ENCODE data around the gene TBC1D1.

TBC1D1 gene

DNA sequence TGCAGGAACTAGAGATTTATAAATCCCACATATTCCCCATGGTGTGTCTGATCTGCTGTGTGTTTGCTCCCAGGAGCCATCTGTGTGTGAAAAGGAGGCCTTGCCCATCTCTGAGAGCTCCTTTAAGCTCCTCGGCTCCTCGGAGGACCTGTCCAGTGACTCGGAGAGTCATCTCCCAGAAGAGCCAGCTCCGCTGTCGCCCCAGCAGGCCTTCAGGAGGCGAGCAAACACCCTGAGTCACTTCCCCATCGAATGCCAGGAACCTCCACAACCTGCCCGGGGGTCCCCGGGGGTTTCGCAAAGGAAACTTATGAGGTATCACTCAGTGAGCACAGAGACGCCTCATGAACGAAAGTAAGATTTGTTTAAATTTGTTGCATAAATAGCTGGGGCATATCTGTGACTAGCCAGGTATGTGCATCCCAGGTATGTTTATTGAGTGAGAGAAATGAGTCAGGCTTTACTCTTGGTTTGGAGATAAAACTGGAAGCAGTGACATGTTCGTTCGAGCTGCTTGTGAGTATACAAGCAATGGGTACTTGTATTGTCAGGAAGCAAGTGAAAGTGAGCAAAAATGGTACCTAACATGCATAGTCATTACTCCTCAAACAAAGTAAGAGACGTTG, 158.8 kb downstream of the TBC1D1 start:
- no peaks in the 10 kb centered on the region for H3K9me3 ChIP-seq (ENCODE audit: control insufficient read depth, low read length)
- 93 to 96% methylated on average over 10 to 14 of the region's 15 CpGs for WGBS, 2 experiments (ENCODE audit: insufficient coverage in 2 of 2)
- peak overlapping the region; percentile 98 for H3K27ac ChIP-seq (ENCODE audit: low read depth, low read length, severe bottlenecking)
- H3K36me3 ChIP-seq (ENCODE audit: control insufficient read depth, insufficient read depth, low read length), result peaks cover 34% of the 10 kb centered on the region
- peaks cover 23% of the 10 kb centered on the region for H3K4me1 ChIP-seq (ENCODE audit: control insufficient read depth, insufficient read depth, low read length, poor library complexity, severe bottlenecking)
- H3K4me3 ChIP-seq (ENCODE audit: extremely low read depth, insufficient read depth, low read length, poor library complexity, severe bottlenecking), result no peak overlapping the region

DNA sequence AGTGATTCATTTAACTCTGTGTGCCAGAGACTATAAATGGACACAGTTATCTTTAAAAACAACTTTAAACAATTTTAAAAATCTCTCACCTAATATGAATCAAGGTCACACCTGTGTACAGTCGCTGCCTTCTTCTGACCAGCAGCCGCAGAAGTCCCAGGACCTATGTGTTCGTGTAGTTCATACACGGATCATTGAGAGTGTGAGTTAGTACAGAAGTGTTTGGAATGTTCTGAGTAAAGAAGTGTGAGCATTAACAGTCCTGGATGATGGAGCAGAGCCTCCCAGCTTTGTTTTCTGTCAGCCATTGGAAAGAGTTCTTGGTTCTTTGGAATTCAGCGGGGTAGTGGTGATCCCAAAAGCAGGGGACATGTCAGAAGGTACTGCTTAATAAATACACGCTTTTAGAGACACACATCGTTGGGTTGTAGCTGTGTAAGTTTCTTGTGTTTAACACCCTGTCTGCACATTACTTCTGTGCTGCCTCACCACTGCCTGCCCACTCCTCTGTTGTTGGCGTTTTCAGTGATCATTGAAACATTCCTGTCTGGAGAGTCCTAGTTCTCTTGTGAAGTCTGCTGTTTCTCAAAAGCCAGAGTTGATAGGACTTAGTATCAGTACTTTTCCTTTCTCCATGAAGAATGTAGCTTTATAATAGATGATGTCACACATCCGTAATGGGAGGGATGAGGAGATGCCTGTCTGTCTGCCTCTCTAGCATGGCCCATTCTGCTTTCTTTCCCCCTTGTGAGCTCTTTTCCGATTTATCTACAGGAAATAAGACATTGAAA, 159.9 kb downstream of the TBC1D1 start:
- peaks cover 31% of the 10 kb centered on the region for H3K36me3 ChIP-seq (ENCODE audit: control insufficient read depth, insufficient read depth, low read length)
- 80 to 93% methylated on average over 1 to 4 of the region's 10 CpGs for WGBS, 2 experiments (ENCODE audit: insufficient coverage in 2 of 2)
- H3K27ac ChIP-seq (ENCODE audit: low read depth, low read length, severe bottlenecking), result peak overlapping the region; percentile 98
- no peak overlapping the region for H3K4me3 ChIP-seq (ENCODE audit: extremely low read depth, insufficient read depth, low read length, poor library complexity, severe bottlenecking)
- no peaks in the 10 kb centered on the region for H3K9me3 ChIP-seq (ENCODE audit: control insufficient read depth, low read length)
- H3K4me1 ChIP-seq (ENCODE audit: control insufficient read depth, insufficient read depth, low read length, poor library complexity, severe bottlenecking), result peaks cover 23% of the 10 kb centered on the region

GRCh38 chr4:38055566-38055965, 164.7 kb downstream of the TBC1D1 start:
- Histone ChIP-seq H3K27ac (ENCODE audit: low read depth, low read length, severe bottlenecking) (peak overlapping the region; percentile 29), H3K9me3 (ENCODE audit: control insufficient read depth, low read length) (no peaks in the 10 kb centered on the region), H3K4me1 (ENCODE audit: control insufficient read depth, insufficient read depth, low read length, poor library complexity, severe bottlenecking) (peaks cover 12% of the 10 kb centered on the region), H3K4me3 (ENCODE audit: extremely low read depth, insufficient read depth, low read length, poor library complexity, severe bottlenecking) (no peak overlapping the region), H3K36me3 (ENCODE audit: control insufficient read depth, insufficient read depth, low read length) (peaks cover 39% of the 10 kb centered on the region)
- 81 to 84% methylated on average over 7 of the region's 8 CpGs for WGBS, 2 experiments (ENCODE audit: insufficient coverage in 2 of 2)

DNA sequence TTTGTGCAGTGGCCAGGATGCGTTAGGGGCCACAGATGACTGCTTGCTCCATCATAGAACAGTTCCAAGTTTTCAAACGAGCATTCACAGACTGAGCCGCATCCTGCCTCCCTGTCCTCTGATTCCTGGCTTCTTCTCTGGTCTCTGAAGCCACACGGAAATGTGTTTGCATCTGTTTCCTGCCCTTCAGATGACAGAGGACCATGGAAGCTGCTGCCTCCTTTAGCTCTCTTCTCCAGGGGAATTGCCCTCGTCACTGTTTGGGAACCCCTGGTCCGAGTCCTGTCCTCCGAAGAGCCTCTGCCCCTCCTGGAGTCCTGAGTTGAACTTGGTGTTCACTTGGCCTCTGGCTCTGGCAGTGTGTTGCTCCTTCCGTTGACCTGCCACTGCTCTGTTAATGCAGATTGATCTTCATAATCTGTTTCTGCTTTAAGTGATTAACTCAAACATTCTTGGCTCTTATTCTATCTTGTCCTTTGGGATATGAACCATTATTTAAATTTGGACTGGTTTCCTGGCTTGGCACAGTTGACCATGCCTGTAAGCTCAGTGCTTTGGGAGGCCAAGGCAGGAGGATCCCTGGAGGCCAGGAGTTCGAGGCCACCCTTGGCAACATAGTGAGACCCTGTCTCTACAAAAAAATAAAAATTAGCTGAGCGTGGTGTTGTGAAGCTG, 165.3 kb downstream of the TBC1D1 start:
- H3K4me1 ChIP-seq (ENCODE audit: control insufficient read depth, insufficient read depth, low read length, poor library complexity, severe bottlenecking), result peaks cover 6% of the 10 kb centered on the region
- WGBS, 2 experiments (ENCODE audit: insufficient coverage in 2 of 2), result 92 to 96% methylated on average over 8 to 10 of the region's 10 CpGs
- no peaks in the 10 kb centered on the region for H3K9me3 ChIP-seq (ENCODE audit: control insufficient read depth, low read length)
- H3K4me3 ChIP-seq (ENCODE audit: extremely low read depth, insufficient read depth, low read length, poor library complexity, severe bottlenecking), result no peak overlapping the region
- peaks cover 39% of the 10 kb centered on the region for H3K36me3 ChIP-seq (ENCODE audit: control insufficient read depth, insufficient read depth, low read length)
- H3K27ac ChIP-seq (ENCODE audit: low read depth, low read length, severe bottlenecking), result no peak overlapping the region

- 86 to 88% methylated on average over 3 to 4 of the region's 4 CpGs for WGBS, 2 experiments (ENCODE audit: insufficient coverage in 2 of 2)
These were observed 167.3 kb downstream of the TBC1D1 start for GRCh38 chr4:38058151-38058550.

DNA sequence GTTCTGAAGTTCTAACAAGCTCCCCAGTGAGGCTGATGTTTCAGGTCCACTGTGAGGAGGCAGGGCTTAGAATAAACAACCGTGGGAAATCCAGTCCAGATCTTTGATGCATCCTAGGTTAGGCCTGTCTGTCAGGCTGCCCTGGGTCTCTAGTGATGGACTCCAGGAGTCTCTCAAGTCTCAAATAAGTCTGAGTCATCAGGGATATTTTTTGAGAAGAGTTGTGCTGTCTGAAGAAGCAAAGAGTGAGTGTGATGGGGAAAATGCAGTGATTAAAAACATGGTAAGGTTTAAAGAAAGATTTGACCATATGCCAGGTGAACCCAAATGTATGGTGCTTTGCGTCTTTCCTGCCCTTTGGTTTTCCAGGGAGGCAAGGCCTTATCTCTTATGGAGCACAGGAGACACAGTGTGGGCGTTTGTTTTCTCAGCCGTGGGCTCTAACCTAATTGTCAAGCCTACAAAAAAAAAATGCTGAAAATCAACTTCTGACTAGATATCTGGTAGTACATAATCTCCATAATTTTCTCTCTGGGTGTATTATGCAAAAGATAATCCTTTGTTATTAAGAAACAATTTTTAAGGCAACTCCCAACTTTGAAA, 170.0 kb downstream of the TBC1D1 start:
- Histone ChIP-seq H3K9me3 (ENCODE audit: control insufficient read depth, low read length) (no peaks in the 10 kb centered on the region), H3K36me3 (ENCODE audit: control insufficient read depth, insufficient read depth, low read length) (peaks cover 20% of the 10 kb centered on the region), H3K4me1 (ENCODE audit: control insufficient read depth, insufficient read depth, low read length, poor library complexity, severe bottlenecking) (no peaks in the 10 kb centered on the region), H3K27ac (ENCODE audit: low read depth, low read length, severe bottlenecking) (peak overlapping the region; percentile 63), H3K4me3 (ENCODE audit: extremely low read depth, insufficient read depth, low read length, poor library complexity, severe bottlenecking) (no peak overlapping the region)
- 49 to 70% methylated on average over 2 to 3 of the region's 4 CpGs for WGBS, 2 experiments (ENCODE audit: insufficient coverage in 2 of 2)

More at GRCh38 chr4:38058151-38058550, 167.3 kb downstream of the TBC1D1 start:
- Histone ChIP-seq H3K9me3 (ENCODE audit: control insufficient read depth, low read length) (no peaks in the 10 kb centered on the region), H3K27ac (ENCODE audit: low read depth, low read length, severe bottlenecking) (no peak overlapping the region), H3K4me1 (ENCODE audit: control insufficient read depth, insufficient read depth, low read length, poor library complexity, severe bottlenecking) (no peaks in the 10 kb centered on the region), H3K4me3 (ENCODE audit: extremely low read depth, insufficient read depth, low read length, poor library complexity, severe bottlenecking) (no peak overlapping the region), H3K36me3 (ENCODE audit: control insufficient read depth, insufficient read depth, low read length) (peaks cover 35% of the 10 kb centered on the region)

DNA sequence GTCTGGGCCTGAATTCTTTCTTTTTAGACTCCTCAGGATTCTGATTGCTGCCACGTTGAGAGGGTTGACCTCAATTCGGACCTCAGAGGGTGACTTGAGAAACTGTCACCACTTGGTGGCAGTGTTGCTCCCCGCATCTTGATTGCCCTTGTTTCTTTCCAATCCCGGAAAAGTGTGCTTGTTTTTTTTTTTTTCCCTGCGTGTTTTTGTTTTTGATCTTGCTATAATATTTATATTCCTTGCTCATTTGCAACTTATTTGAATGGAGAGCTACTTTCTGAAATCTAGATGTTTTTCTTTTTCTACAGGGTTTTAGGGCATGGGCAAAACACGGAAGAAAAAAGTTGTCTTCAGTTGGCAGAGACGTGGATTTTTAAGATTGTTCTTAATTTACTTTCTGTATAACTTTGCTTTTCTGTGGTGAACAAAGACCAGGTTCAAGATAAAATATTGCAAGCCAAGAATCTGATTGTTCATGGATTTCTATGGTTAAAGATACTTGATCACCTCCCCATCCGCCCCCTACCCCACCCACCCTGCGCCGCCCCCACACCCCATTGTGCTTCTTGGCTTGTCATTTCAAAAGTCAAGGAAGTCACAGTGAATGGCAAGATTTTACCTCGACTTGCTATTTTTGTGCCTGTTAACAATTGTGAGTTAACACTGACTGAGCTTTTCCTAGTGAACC, 171.3 kb downstream of the TBC1D1 start:
- WGBS, 2 experiments (ENCODE audit: insufficient coverage in 2 of 2), result 6 to 23% methylated on average over 2 to 5 of the region's 11 CpGs
- H3K4me1 ChIP-seq (ENCODE audit: control insufficient read depth, insufficient read depth, low read length, poor library complexity, severe bottlenecking), result no peaks in the 10 kb centered on the region
- no peak overlapping the region for H3K4me3 ChIP-seq (ENCODE audit: extremely low read depth, insufficient read depth, low read length, poor library complexity, severe bottlenecking)
- peaks cover 29% of the 10 kb centered on the region for H3K36me3 ChIP-seq (ENCODE audit: control insufficient read depth, insufficient read depth, low read length)
- H3K9me3 ChIP-seq (ENCODE audit: control insufficient read depth, low read length), result no peaks in the 10 kb centered on the region
- H3K27ac ChIP-seq (ENCODE audit: low read depth, low read length, severe bottlenecking), result no peak overlapping the region

DNA sequence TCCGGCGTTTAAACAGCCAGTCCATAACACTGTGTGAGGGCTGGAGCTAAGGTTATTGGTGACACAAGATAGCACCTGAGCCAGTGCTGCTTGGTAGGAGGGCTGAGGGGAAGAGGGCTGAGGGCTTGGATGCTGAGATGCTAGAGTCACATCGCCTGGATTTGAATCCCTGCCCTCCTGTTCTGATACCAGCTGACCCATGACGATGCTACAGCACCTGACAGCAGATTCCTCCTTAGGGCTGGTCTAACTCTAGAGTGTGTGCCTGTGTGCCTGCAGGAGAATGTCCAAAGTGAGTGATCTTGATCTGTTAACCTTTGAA, 171.9 kb downstream of the TBC1D1 start:
- Histone ChIP-seq H3K36me3 (ENCODE audit: control insufficient read depth, insufficient read depth, low read length) (peaks cover 30% of the 10 kb centered on the region), H3K4me1 (ENCODE audit: control insufficient read depth, insufficient read depth, low read length, poor library complexity, severe bottlenecking) (no peaks in the 10 kb centered on the region), H3K27ac (ENCODE audit: low read depth, low read length, severe bottlenecking) (no peak overlapping the region), H3K9me3 (ENCODE audit: control insufficient read depth, low read length) (no peaks in the 10 kb centered on the region), H3K4me3 (ENCODE audit: extremely low read depth, insufficient read depth, low read length, poor library complexity, severe bottlenecking) (no peak overlapping the region)
- 93 to 94% methylated on average over 4 of the region's 4 CpGs for WGBS, 2 experiments (ENCODE audit: insufficient coverage in 2 of 2)

GRCh38 chr4:38065176-38065575, 174.3 kb downstream of the TBC1D1 start:
- 87 to 94% methylated on average over 3 to 4 of the region's 5 CpGs for WGBS, 2 experiments (ENCODE audit: insufficient coverage in 2 of 2)

GRCh38 chr4:38065900-38066299, 175.0 kb downstream of the TBC1D1 start:
- H3K4me3 ChIP-seq (ENCODE audit: extremely low read depth, insufficient read depth, low read length, poor library complexity, severe bottlenecking), result no peak overlapping the region
- H3K4me1 ChIP-seq (ENCODE audit: control insufficient read depth, insufficient read depth, low read length, poor library complexity, severe bottlenecking), result peaks cover 11% of the 10 kb centered on the region
- WGBS, 2 experiments (ENCODE audit: insufficient coverage in 2 of 2), result 90 to 100% methylated on average over 2 of the region's 5 CpGs
- H3K27ac ChIP-seq (ENCODE audit: low read depth, low read length, severe bottlenecking), result no peak overlapping the region
- peaks cover 16% of the 10 kb centered on the region for H3K36me3 ChIP-seq (ENCODE audit: control insufficient read depth, insufficient read depth, low read length)
- no peaks in the 10 kb centered on the region for H3K9me3 ChIP-seq (ENCODE audit: control insufficient read depth, low read length)

More at GRCh38 chr4:38065176-38065575, 174.3 kb downstream of the TBC1D1 start:
- no peak overlapping the region for H3K27ac ChIP-seq (ENCODE audit: low read depth, low read length, severe bottlenecking)
- peaks cover 11% of the 10 kb centered on the region for H3K4me1 ChIP-seq (ENCODE audit: control insufficient read depth, insufficient read depth, low read length, poor library complexity, severe bottlenecking)
- no peak overlapping the region for H3K4me3 ChIP-seq (ENCODE audit: extremely low read depth, insufficient read depth, low read length, poor library complexity, severe bottlenecking)
- peaks cover 17% of the 10 kb centered on the region for H3K36me3 ChIP-seq (ENCODE audit: control insufficient read depth, insufficient read depth, low read length)
- no peaks in the 10 kb centered on the region for H3K9me3 ChIP-seq (ENCODE audit: control insufficient read depth, low read length)
